Duodenal mucosa (tissue), 2 donors: ENCODE measurements around the gene MAPK8IP3.

Experiments used
- H3K27ac ChIP-seq: one replicate; pipeline ENCODE4 v1.7.0; 2013; ENCODE audit warnings: low read depth, low read length
- H3K27me3 ChIP-seq, 2 donors: one replicate each; pipeline ENCODE4 v1.7.0; 2013; ENCODE audit warnings: low read length in 2 of 2, control low read depth in 1 of 2; ENCODE audit not compliant: insufficient read depth in 2 of 2, control insufficient read depth in 1 of 2
- H3K36me3 ChIP-seq, 2 donors: one replicate each; pipeline ENCODE4 v1.7.0; 2013; ENCODE audit warnings: low read length in 2 of 2, control low read depth in 1 of 2; ENCODE audit not compliant: insufficient read depth in 2 of 2, control insufficient read depth in 1 of 2
- H3K4me1 ChIP-seq, 2 donors: one replicate each; pipeline ENCODE4 v1.7.0; 2013; ENCODE audit warnings: low read length in 2 of 2, control low read depth in 1 of 2; ENCODE audit not compliant: insufficient read depth in 2 of 2, control insufficient read depth in 1 of 2
- H3K4me3 ChIP-seq, 2 donors: one replicate each; pipeline ENCODE4 v1.7.0; 2013; ENCODE audit warnings: low read length in 2 of 2, low read depth in 1 of 2
- H3K9ac ChIP-seq, 2 donors: one replicate each; pipeline ENCODE4 v1.7.0; 2013; ENCODE audit warnings: low read length in 2 of 2, low read depth in 1 of 2
- H3K9me3 ChIP-seq, 2 donors: one replicate each; pipeline ENCODE4 v1.7.0; 2013; ENCODE audit warnings: low read length in 2 of 2, control low read depth in 1 of 2; ENCODE audit not compliant: control insufficient read depth in 1 of 2

Gene MAPK8IP3

GRCh38 chr16:1705688-1706385 lies at the start of gene MAPK8IP3:
TSS of gene MAPK8IP3 (plus strand) at chr16:1706195. CDS start at chr16:1706340, 145 bp downstream.
- Histone ChIP-seq H3K9me3 (no peaks in the 10 kb centered on the region), H3K9ac (peak within 1 kb of the TSS; percentile 92 to 97), H3K27me3 (no peaks in the 10 kb centered on the region), H3K36me3 (peaks cover 0 to 16% of the 10 kb centered on the region in 2 donors), H3K4me1 (peaks cover 21 to 23% of the 10 kb centered on the region in 2 donors), H3K4me3 (peak within 1 kb of the TSS; percentile 93 to 99), H3K27ac (peak within 1 kb of the TSS; percentile 80)

GRCh38 chr16:1656808-1657617 lies 49.0 kb upstream of the MAPK8IP3 start:
- Histone ChIP-seq H3K27me3 (no peaks in the 10 kb centered on the region), H3K9ac (no peak overlapping the region), H3K36me3 (peaks cover 38 to 84% of the 10 kb centered on the region in 2 donors), H3K4me3 (no peak overlapping the region), H3K4me1 (peaks cover 0 to 3% of the 10 kb centered on the region in 2 donors), H3K9me3 (no peaks in the 10 kb centered on the region), H3K27ac (no peak overlapping the region)

- Histone ChIP-seq H3K27me3 (no peaks in the 10 kb centered on the region), H3K27ac (no peak overlapping the region), H3K9ac (no peak overlapping the region), H3K4me3 (no peak overlapping the region), H3K36me3 (peaks cover 38 to 84% of the 10 kb centered on the region in 2 donors), H3K9me3 (no peaks in the 10 kb centered on the region), H3K4me1 (peaks cover 0 to 3% of the 10 kb centered on the region in 2 donors)
Measured at GRCh38 chr16:1657841-1658240, 48.2 kb upstream of the MAPK8IP3 start.

- Histone ChIP-seq H3K27ac (no peak overlapping the region), H3K4me3 (no peak overlapping the region), H3K9ac (no peak overlapping the region), H3K9me3 (no peaks in the 10 kb centered on the region), H3K36me3 (peaks cover 37 to 89% of the 10 kb centered on the region in 2 donors), H3K27me3 (no peaks in the 10 kb centered on the region), H3K4me1 (peaks cover 0 to 3% of the 10 kb centered on the region in 2 donors)
Measured at GRCh38 chr16:1659031-1659430, 47.0 kb upstream of the MAPK8IP3 start.

GRCh38 chr16:1661826-1662225 lies 44.2 kb upstream of the MAPK8IP3 start:
- peaks cover 46 to 90% of the 10 kb centered on the region in 2 donors for H3K36me3 ChIP-seq
- no peak overlapping the region for H3K27ac ChIP-seq
- no peak overlapping the region for H3K9ac ChIP-seq

GRCh38 chr16:1662543-1662942 lies 43.5 kb upstream of the MAPK8IP3 start:
- no peak overlapping the region for H3K4me3 ChIP-seq
- H3K27ac ChIP-seq = no peak overlapping the region
- peaks cover 53 to 90% of the 10 kb centered on the region in 2 donors for H3K36me3 ChIP-seq
- no peaks in the 10 kb centered on the region for H3K27me3 ChIP-seq
- no peaks in the 10 kb centered on the region for H3K4me1 ChIP-seq
- H3K9ac ChIP-seq = no peak overlapping the region
- H3K9me3 ChIP-seq = no peaks in the 10 kb centered on the region

More at GRCh38 chr16:1661826-1662225, 44.2 kb upstream of the MAPK8IP3 start:
- H3K9me3 ChIP-seq = no peaks in the 10 kb centered on the region
- no peak overlapping the region for H3K4me3 ChIP-seq
- no peaks in the 10 kb centered on the region for H3K27me3 ChIP-seq
- H3K4me1 ChIP-seq = no peaks in the 10 kb centered on the region

- Histone ChIP-seq H3K9me3 (no peaks in the 10 kb centered on the region), H3K9ac (no peak overlapping the region), H3K27me3 (no peaks in the 10 kb centered on the region), H3K4me1 (no peaks in the 10 kb centered on the region), H3K4me3 (no peak overlapping the region), H3K27ac (no peak overlapping the region), H3K36me3 (peaks cover 70 to 89% of the 10 kb centered on the region in 2 donors)
Measured at GRCh38 chr16:1665829-1666228, 40.2 kb upstream of the MAPK8IP3 start.

GRCh38 chr16:1666316-1666715 lies 39.7 kb upstream of the MAPK8IP3 start:
- H3K9ac ChIP-seq = no peak overlapping the region
- no peak overlapping the region for H3K27ac ChIP-seq
- no peaks in the 10 kb centered on the region for H3K27me3 ChIP-seq
- no peaks in the 10 kb centered on the region for H3K4me1 ChIP-seq
- no peak overlapping the region for H3K4me3 ChIP-seq
- H3K36me3 ChIP-seq = peaks cover 74 to 93% of the 10 kb centered on the region in 2 donors
- H3K9me3 ChIP-seq = no peaks in the 10 kb centered on the region

- Histone ChIP-seq H3K27me3 (no peaks in the 10 kb centered on the region), H3K9ac (no peak overlapping the region), H3K27ac (no peak overlapping the region), H3K36me3 (peaks cover 74 to 95% of the 10 kb centered on the region in 2 donors), H3K4me1 (no peaks in the 10 kb centered on the region), H3K9me3 (no peaks in the 10 kb centered on the region), H3K4me3 (no peak overlapping the region)
Measured at GRCh38 chr16:1667271-1667670, 38.7 kb upstream of the MAPK8IP3 start.

GRCh38 chr16:1667916-1668315 lies 38.1 kb upstream of the MAPK8IP3 start:
- H3K27ac ChIP-seq = no peak overlapping the region
- H3K36me3 ChIP-seq = peaks cover 71 to 94% of the 10 kb centered on the region in 2 donors
- H3K9me3 ChIP-seq = no peaks in the 10 kb centered on the region
- no peak overlapping the region for H3K4me3 ChIP-seq
- H3K27me3 ChIP-seq = no peaks in the 10 kb centered on the region
- no peaks in the 10 kb centered on the region for H3K4me1 ChIP-seq
- no peak overlapping the region for H3K9ac ChIP-seq
